ENCODE results near the gene FGF18.

DNA sequence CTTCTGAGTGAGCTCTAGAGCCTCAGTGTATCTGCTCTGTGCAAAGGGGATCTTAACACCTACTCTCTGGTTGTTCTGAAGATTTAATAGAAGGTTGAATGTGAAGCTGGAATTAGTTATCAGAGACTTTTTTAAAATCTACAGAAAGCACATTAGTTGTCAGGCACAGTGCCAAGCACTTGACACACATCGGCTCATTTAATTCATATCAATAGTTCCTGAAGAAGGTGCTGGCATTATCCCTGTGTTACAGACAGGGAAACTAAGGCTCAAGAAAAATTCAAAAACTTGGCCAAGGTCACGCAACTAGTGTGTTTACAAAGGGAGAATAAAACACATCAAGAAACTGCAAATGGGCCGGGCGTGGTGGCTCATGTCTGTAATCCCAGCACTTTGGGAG lies 80.2 kb downstream of the FGF18 start:
- TF ChIP-seq CTCF (IDR thresholded peaks at IDR 0.05; ENCODE audit: low read depth, low read length, poor library complexity, severe bottlenecking) (no peak), EZH2phosphoT487 (IDR thresholded peaks at IDR 0.05; ENCODE audit: borderline replicate concordance, low read length) (no peak)
